Neuronal stem cell (in vitro differentiated cells): ENCODE measurements around the gene ARL1.
"Not testable (repeated sequence)": the region's sequence is repeated elsewhere in the genome, so short reads cannot be mapped to it uniquely, and the experiment has no call there.

Source experiments
- DNase-seq: peaks from one replicate; pipeline ENCODE4 v3.0.0-alpha.2; 2013; ENCODE audit warnings: low spot score
- H2AFZ ChIP-seq: one replicate; pipeline ENCODE4 v1.6.1; 2013; ENCODE audit warnings: mild to moderate bottlenecking, low read length, inconsistent platforms
- H2AK5ac ChIP-seq: 2 replicates; pipeline ENCODE4 v1.6.1; 2013; ENCODE audit warnings: low read depth, mild to moderate bottlenecking, inconsistent platforms, low read length, moderate library complexity, mixed read lengths
- H2BK120ac ChIP-seq: 2 replicates; pipeline ENCODE4 v1.6.1; 2013; ENCODE audit warnings: low read depth, mild to moderate bottlenecking, inconsistent platforms, low read length, moderate library complexity, mixed read lengths
- H2BK12ac ChIP-seq: one replicate; pipeline ENCODE4 v1.6.1; 2013; ENCODE audit warnings: low read length, inconsistent platforms
- H2BK15ac ChIP-seq: 2 replicates; pipeline ENCODE4 v1.6.1; 2013; ENCODE audit warnings: mild to moderate bottlenecking, low read length, inconsistent platforms, mixed read lengths
- H2BK5ac ChIP-seq: one replicate; pipeline ENCODE4 v1.6.1; 2013; ENCODE audit warnings: inconsistent platforms, mild to moderate bottlenecking, low read length, moderate library complexity
- H3K14ac ChIP-seq: one replicate; pipeline ENCODE4 v1.6.1; 2013; ENCODE audit warnings: low read length, inconsistent platforms
- H3K18ac ChIP-seq: 2 replicates; pipeline ENCODE4 v1.6.1; 2013; ENCODE audit warnings: low read length, inconsistent platforms
- H3K23ac ChIP-seq: 2 replicates; pipeline ENCODE4 v1.6.1; 2013; ENCODE audit warnings: low read depth, mild to moderate bottlenecking, mixed read lengths, low read length, inconsistent platforms; ENCODE audit not compliant: poor library complexity
- H3K27ac ChIP-seq: replicated peaks from 3 replicates; pipeline ENCODE4 v1.5.1; 2013; ENCODE audit warnings: low read length, inconsistent platforms
- H3K27me3 ChIP-seq, 3 experiments: 2 replicates each; pipeline ENCODE4 v1.6.1; 2013; ENCODE audit warnings: low read length in 3 of 3, mild to moderate bottlenecking in 2 of 3, inconsistent platforms in 1 of 3, low read depth in 1 of 3, mixed read lengths in 1 of 3, moderate library complexity in 1 of 3; ENCODE audit not compliant: control insufficient read depth in 3 of 3, insufficient read depth in 3 of 3
- H3K36me3 ChIP-seq, 2 donors: replicated peaks in 1 of 2; 2 replicates each; pipeline ENCODE4 v1.6.1; 2013; ENCODE audit warnings: low read length in 2 of 2; ENCODE audit not compliant: control insufficient read depth in 2 of 2, insufficient read depth in 2 of 2
- H3K4ac ChIP-seq: 2 replicates; pipeline ENCODE4 v1.6.1; 2013; ENCODE audit warnings: inconsistent platforms, mild to moderate bottlenecking, low read length, moderate library complexity
- H3K4me1 ChIP-seq, 2 donors: 1 replicate in 1 of 2; 2 replicates in 1 of 2; pipeline ENCODE4 v1.6.1; 2013; ENCODE audit warnings: low read length in 2 of 2, low read depth in 1 of 2; ENCODE audit not compliant: control insufficient read depth in 2 of 2, insufficient read depth in 1 of 2
- H3K4me2 ChIP-seq: one replicate; pipeline ENCODE4 v1.6.1; 2013; ENCODE audit warnings: mild to moderate bottlenecking, low read length, inconsistent platforms; ENCODE audit not compliant: insufficient read depth, poor library complexity, severe bottlenecking
- H3K4me3 ChIP-seq, 2 donors: 2 replicates each; pipeline ENCODE4 v1.5.1; 2013; ENCODE audit warnings: low read length in 2 of 2, mild to moderate bottlenecking in 2 of 2, inconsistent platforms in 1 of 2, moderate library complexity in 1 of 2
- H3K79me1 ChIP-seq: one replicate; pipeline ENCODE4 v1.6.1; 2013; ENCODE audit warnings: low read depth, mild to moderate bottlenecking, inconsistent platforms, low read length, moderate library complexity
- H3K9ac ChIP-seq: one replicate; pipeline ENCODE4 v1.6.1; 2013; ENCODE audit warnings: mild to moderate bottlenecking, low read depth, low read length, inconsistent platforms; ENCODE audit not compliant: poor library complexity
- H3K9me3 ChIP-seq, 2 donors: replicated peaks in 1 of 2; 2 replicates each; pipeline versions ENCODE3 to v1.6.1; 2013; ENCODE audit warnings: low read length in 2 of 2, mild to moderate bottlenecking in 2 of 2, inconsistent platforms in 1 of 2, low read depth in 1 of 2, mixed read lengths in 1 of 2, moderate library complexity in 1 of 2; ENCODE audit not compliant: control insufficient read depth in 2 of 2, insufficient read depth in 1 of 2
- H4K8ac ChIP-seq: one replicate; pipeline ENCODE4 v1.6.1; 2013; ENCODE audit warnings: low read depth, mild to moderate bottlenecking, inconsistent platforms, low read length, moderate library complexity
- H4K91ac ChIP-seq: one replicate; pipeline ENCODE4 v1.6.1; 2013; ENCODE audit warnings: low read length, low read depth, mild to moderate bottlenecking, inconsistent platforms; ENCODE audit not compliant: poor library complexity
- WGBS, 2 donors: extraction: QIAGEN DNeasy Blood & Tissue Kit; methylation state at CpG; one replicate each; pipeline ENCODE4 v1.1.7; 2013; ENCODE audit warnings: missing lambda C conversion rate in 2 of 2, mixed read lengths in 1 of 2; ENCODE audit not compliant: insufficient read length in 2 of 2, insufficient replicate concordance in 1 of 2; ENCODE audit errors: extremely low coverage in 2 of 2; 5-methylcytosine and 5-hydroxymethylcytosine counted together

ARL1 gene

GRCh38 chr12:101436136-101436535 lies 28.6 kb upstream of the ARL1 start:
- no peak for DNase-seq
- Histone ChIP-seq H3K27ac (no peak overlapping the region), H3K9me3 (no peaks in the 10 kb centered on the region)

DNA sequence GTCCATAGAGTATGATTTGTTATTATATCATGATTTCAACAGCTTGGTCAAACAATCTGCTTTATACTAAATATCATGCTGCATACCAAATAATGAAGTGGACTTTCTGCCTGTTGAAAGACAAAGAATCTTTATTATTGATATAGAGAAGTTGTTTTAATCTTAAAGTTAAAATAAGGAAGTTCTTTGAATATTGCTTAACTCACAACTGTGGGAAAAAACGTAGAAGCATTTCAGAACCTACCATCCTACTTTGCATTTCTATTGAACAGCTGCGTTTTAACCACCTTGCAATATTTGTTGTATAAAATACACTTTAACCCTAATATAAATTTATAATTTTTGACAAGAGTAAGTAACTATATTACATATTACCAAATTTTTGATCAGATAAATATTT lies 22.9 kb upstream of the ARL1 start:
- no peak overlapping the region for H4K8ac ChIP-seq
- DNase-seq, result no peak
- H3K79me1 ChIP-seq, result no peaks in the 10 kb centered on the region
- H2BK15ac ChIP-seq, result no peak overlapping the region
- H3K18ac ChIP-seq, result no peak overlapping the region
- H3K14ac ChIP-seq, result no peak overlapping the region
- H3K4me2 ChIP-seq, result no peak overlapping the region
- H2AFZ ChIP-seq, result no peak overlapping the region
- H3K23ac ChIP-seq, result no peak overlapping the region
- no peaks in the 10 kb centered on the region for H3K4me1 ChIP-seq
- no peaks in the 10 kb centered on the region for H3K9me3 ChIP-seq
- no peak overlapping the region for H3K4ac ChIP-seq
- H2BK5ac ChIP-seq, result no peak overlapping the region
- no peaks in the 10 kb centered on the region for H3K27me3 ChIP-seq
- no peak overlapping the region for H3K27ac ChIP-seq
- H2AK5ac ChIP-seq, result no peak overlapping the region
- no peak overlapping the region for H2BK12ac ChIP-seq
- no CpG with 5 or more reads among the region's 2 CpGs for WGBS, 2 donors
- H3K36me3 ChIP-seq, result no peaks in the 10 kb centered on the region
- no peak overlapping the region for H3K4me3 ChIP-seq
- no peak overlapping the region for H3K9ac ChIP-seq
- no peak overlapping the region for H2BK120ac ChIP-seq
- H4K91ac ChIP-seq, result no peak overlapping the region

More at GRCh38 chr12:101436136-101436535, 28.6 kb upstream of the ARL1 start:
- Histone ChIP-seq H2AFZ (no peak overlapping the region), H3K18ac (no peak overlapping the region), H2BK5ac (no peak overlapping the region), H3K23ac (no peak overlapping the region), H3K4ac (no peak overlapping the region), H3K14ac (no peak overlapping the region), H4K91ac (no peak overlapping the region), H2BK12ac (no peak overlapping the region), H2AK5ac (no peak overlapping the region), H3K4me3 (no peak overlapping the region), H4K8ac (no peak overlapping the region), H2BK15ac (no peak overlapping the region), H3K9ac (no peak overlapping the region), H3K79me1 (no peaks in the 10 kb centered on the region), H3K36me3 (no peaks in the 10 kb centered on the region), H3K27me3 (no peaks in the 10 kb centered on the region), H2BK120ac (no peak overlapping the region), H3K4me1 (no peaks in the 10 kb centered on the region), H3K4me2 (no peak overlapping the region)

DNA sequence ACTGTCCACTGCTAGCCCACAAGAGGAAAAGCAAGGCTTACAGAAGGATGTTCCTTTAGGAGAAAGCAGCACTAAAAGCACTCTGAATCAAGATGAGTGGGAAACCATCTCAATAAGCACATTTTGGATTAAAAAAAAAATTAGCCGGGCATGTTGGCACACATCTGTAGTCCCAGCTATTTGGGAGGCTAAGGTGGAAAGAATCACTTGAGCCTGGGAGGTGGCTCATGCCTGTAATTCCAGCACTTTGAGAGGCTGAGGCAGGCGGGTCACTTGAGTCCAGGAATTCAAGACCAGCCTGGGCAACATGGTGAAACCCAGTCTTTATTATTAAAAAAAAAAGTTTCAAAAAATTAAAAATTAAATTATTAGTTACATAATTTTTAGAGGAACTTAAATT lies 17.0 kb upstream of the ARL1 start:
- H3K79me1 ChIP-seq, result no peaks in the 10 kb centered on the region
- H2BK12ac ChIP-seq, result no peak overlapping the region
- no peak overlapping the region for H2BK5ac ChIP-seq
- no peak overlapping the region for H4K91ac ChIP-seq
- no peak overlapping the region for H2BK15ac ChIP-seq
- no peak overlapping the region for H3K4me2 ChIP-seq
- no CpG with 5 or more reads among the region's 2 CpGs for WGBS, 2 donors
- no peaks in the 10 kb centered on the region for H3K27me3 ChIP-seq
- H4K8ac ChIP-seq, result no peak overlapping the region
- no peak overlapping the region for H3K27ac ChIP-seq
- no peak overlapping the region for H3K14ac ChIP-seq
- no peak overlapping the region for H3K9ac ChIP-seq
- no peak overlapping the region for H3K23ac ChIP-seq
- H2BK120ac ChIP-seq, result no peak overlapping the region
- H2AK5ac ChIP-seq, result no peak overlapping the region
- H3K4ac ChIP-seq, result no peak overlapping the region
- H3K18ac ChIP-seq, result no peak overlapping the region
- no peaks in the 10 kb centered on the region for H3K9me3 ChIP-seq
- no peaks in the 10 kb centered on the region for H3K36me3 ChIP-seq
- H3K4me1 ChIP-seq, result no peaks in the 10 kb centered on the region
- no peak overlapping the region for H3K4me3 ChIP-seq
- no peak overlapping the region for H2AFZ ChIP-seq
- no peak for DNase-seq

- H4K8ac ChIP-seq, H2AK5ac ChIP-seq, H2BK5ac ChIP-seq, H2BK15ac ChIP-seq, H3K9me3 ChIP-seq, H2BK120ac ChIP-seq, H3K4me3 ChIP-seq, H3K18ac ChIP-seq, H4K91ac ChIP-seq, DNase-seq, H3K4me2 ChIP-seq, H2BK12ac ChIP-seq, H3K79me1 ChIP-seq, H3K27ac ChIP-seq, H3K4me1 ChIP-seq, H3K23ac ChIP-seq, H3K27me3 ChIP-seq, H2AFZ ChIP-seq, H3K14ac ChIP-seq, H3K9ac ChIP-seq, H3K4ac ChIP-seq, H3K36me3 ChIP-seq: not testable (repeated sequence)
- no CpG with 5 or more reads among the region's 4 CpGs for WGBS, 2 donors
Measured at GRCh38 chr12:101422066-101422465, 14.5 kb upstream of the ARL1 start.
